GM12878 (cell line): ENCODE data around the gene TERF2IP. TPM values are rescaled to one million over a fixed set of nuclear protein-coding genes. Genes with fewer than 3 reads are reported as not detected.
A peak's percentile ranks its signal among the peaks of the same experiment; 100 is the strongest.

Experiments
- ATF3 ChIP-seq: IDR thresholded peaks from 2 replicates; pipeline ENCODE4 v1.6.1; 2011; ENCODE audit warnings: low read depth, mild to moderate bottlenecking, low read length, moderate library complexity, borderline replicate concordance; ENCODE audit errors: extremely low read depth
- BCL3 ChIP-seq: IDR thresholded peaks from 2 replicates; pipeline ENCODE4 v1.6.1; 2011; ENCODE audit warnings: borderline replicate concordance, low read depth, mild to moderate bottlenecking, moderate library complexity, low read length; ENCODE audit not compliant: insufficient read depth, poor library complexity, severe bottlenecking
- BMI1 ChIP-seq: fragments of 450-650 bp; IDR thresholded peaks from 2 replicates; pipeline ENCODE4 v1.6.1; 2016; ENCODE audit warnings: mild to moderate bottlenecking, moderate library complexity, borderline replicate concordance
- BRCA1 ChIP-seq: IDR thresholded peaks from 2 replicates; pipeline ENCODE4 v1.6.1; 2011; ENCODE audit warnings: low read depth, low read length, improper control_type of control experiment
- CHD1 ChIP-seq: IDR thresholded peaks from 2 replicates; pipeline ENCODE4 v1.6.1; 2012; ENCODE audit warnings: low read depth, low read length, improper control_type of control experiment
- HSF1 ChIP-seq: fragments of 150-350 bp; IDR thresholded peaks from 2 replicates; pipeline ENCODE4 v1.6.1; 2014; ENCODE audit warnings: mild to moderate bottlenecking, low read depth, low read length
- LARP7 ChIP-seq: fragments of 450-650 bp; IDR thresholded peaks from 2 replicates; pipeline ENCODE4 v1.6.1; 2017; ENCODE audit warnings: mild to moderate bottlenecking
- MYC ChIP-seq: IDR thresholded peaks from 2 replicates; pipeline ENCODE4 v1.6.1; 2011; ENCODE audit warnings: mild to moderate bottlenecking, low read length, moderate library complexity, inconsistent platforms; ENCODE audit not compliant: insufficient read depth, insufficient replicate concordance, insufficient read length, severe bottlenecking
- NFIC ChIP-seq: IDR thresholded peaks from 2 replicates; pipeline ENCODE4 v1.6.1; 2012; ENCODE audit warnings: low read depth, mild to moderate bottlenecking, inconsistent platforms, low read length, moderate library complexity
- NFXL1 ChIP-seq: fragments of 450-650 bp; IDR thresholded peaks from 2 replicates; pipeline ENCODE4 v1.6.1; 2017; ENCODE audit warnings: antibody characterized with exemption, mild to moderate bottlenecking, borderline replicate concordance
- NFYA ChIP-seq: IDR thresholded peaks from 2 replicates; pipeline ENCODE4 v1.6.1; 2011; ENCODE audit warnings: low read depth, mild to moderate bottlenecking, low read length, improper control_type of control experiment, borderline replicate concordance
- RAD21 ChIP-seq: IDR thresholded peaks from 2 replicates; pipeline ENCODE4 v1.6.1; 2011; ENCODE audit warnings: mild to moderate bottlenecking, low read depth, low read length, moderate library complexity; ENCODE audit not compliant: insufficient read depth
- RUNX3 ChIP-seq: IDR thresholded peaks from 2 replicates; pipeline ENCODE4 v1.6.1; 2012; ENCODE audit warnings: low read length, inconsistent platforms
- SMARCA5 ChIP-seq: fragments of 450-650 bp; IDR thresholded peaks from 2 replicates; pipeline ENCODE4 v1.6.1; 2017; ENCODE audit warnings: mild to moderate bottlenecking
- SP1 ChIP-seq: IDR thresholded peaks from one replicate; pipeline ENCODE4 v1.6.1; 2011; ENCODE audit warnings: low read depth, low read length
- SREBF1 ChIP-seq: IDR thresholded peaks from 2 replicates; pipeline ENCODE4 v1.6.1; 2012; ENCODE audit warnings: mild to moderate bottlenecking, low read length
- SUZ12 ChIP-seq: fragments of 200-600 bp; sonication (generic); IDR thresholded peaks from one replicate; pipeline ENCODE4 v1.6.1; 2018; ENCODE audit warnings: antibody characterized with exemption, mild to moderate bottlenecking; ENCODE audit not compliant: unreplicated experiment
- ZNF217 ChIP-seq: fragments of 450-650 bp; IDR thresholded peaks from 2 replicates; pipeline ENCODE4 v1.6.1; 2017; ENCODE audit warnings: antibody characterized with exemption, mild to moderate bottlenecking
- ZNF274 ChIP-seq: IDR thresholded peaks from one replicate; pipeline ENCODE4 v1.8.0; 2011; ENCODE audit not compliant: insufficient read length, insufficient read depth
- ZNF592 ChIP-seq: fragments of 450-650 bp; IDR thresholded peaks from 2 replicates; pipeline ENCODE4 v1.6.1; 2017; ENCODE audit warnings: mild to moderate bottlenecking, moderate library complexity
- polyA plus RNA-seq, 11 experiments: library from polyadenylated mRNA; depleted of rRNA in 4 of 11; unstranded in 6 of 11; stranded (reverse) in 5 of 11; fragments of >200 nt; fragmentation: Nextera tagmentation in 4 of 11; fragmentation: Illumina TruSeq in 1 of 11; extraction: Ambion mirVana in 4 of 11; extraction: Trizol in 1 of 11; gene quantifications; 1 replicate in 1 of 11; 2 replicates in 10 of 11; pipeline versions ENCODE4 v1.2.1 to v1.2.3, GENCODE V29; 2011 to 2016; ENCODE audit warnings: inconsistent platforms in 2 of 11, missing spikeins in 2 of 11, low read depth in 1 of 11
- total RNA-seq, 4 experiments: library from RNA; depleted of rRNA in 3 of 4; stranded (reverse); fragments of >200 nt in 3 of 4; fragmentation: Illumina TruSeq in 1 of 4; extraction: Trizol in 1 of 4; gene quantifications; 2 replicates each; pipeline versions ENCODE4 v1.2.1 to v1.2.3, GENCODE V29; 2013 to 2021

The TERF2IP gene
- total and polyA plus RNA-seq, 10 of the 15 experiments (the other 5 are each of a cell fraction or from before 2014, with no cell fraction given) = 19.6 to 93.1 (median 54.4) TPM

- TF ChIP-seq ATF3 (no peak), BRCA1 (peak; percentile 90), SUZ12 (no peak), ZNF217 (no peak), NFIC (no peak), NFYA (no peak), NFXL1 (no peak), BMI1 (no peak), MYC (peak; percentile 60), SP1 (no peak), ZNF274 (no peak), RAD21 (no peak), HSF1 (peak; percentile 18; the same call in 1 of the 2 replicates), ZNF592 (no peak), SREBF1 (peak; percentile 61; the same call in 1 of the 2 replicates), CHD1 (no peak), RUNX3 (peak; percentile 16; the same call in 1 of the 2 replicates), SMARCA5 (no peak), LARP7 (no peak), BCL3 (no peak)
Observed at GRCh38 chr16:75622761-75623605, 24.6 kb upstream of the TERF2IP start, which contains the start of gene ADAT1 (continued).
